Mucosa of descending colon (tissue), 3 donors: Measurements from ENCODE around the gene PGPEP1. TPM values are rescaled to one million over a fixed set of nuclear protein-coding genes. Genes with fewer than 3 reads are reported as not detected.
"Not testable (repeated sequence)": the region's sequence is repeated elsewhere in the genome, so short reads cannot be mapped to it uniquely, and the experiment has no call there.

Source experiments
- ATAC-seq: fragments of 200-7000 bp; cut with Tn5 transposase; one replicate; pipeline ENCODE4 v1.9.1; 2020; ENCODE audit warnings: mild to moderate bottlenecking, moderate library complexity
- DNase-seq, 3 donors: peaks; one replicate each; pipeline ENCODE4 v3.0.0-alpha.2; 2020
- H3K36me3 ChIP-seq: fragments of 200-600 bp; one replicate; pipeline ENCODE4 v1.8.0; 2021; ENCODE audit warnings: low read depth, mild to moderate bottlenecking
- H3K4me1 ChIP-seq: fragments of 200-600 bp; one replicate; pipeline ENCODE4 v1.8.0; 2021; ENCODE audit warnings: low read depth, mild to moderate bottlenecking
- H3K4me3 ChIP-seq: fragments of 200-600 bp; one replicate; pipeline ENCODE4 v1.8.0; 2021; ENCODE audit warnings: mild to moderate bottlenecking
- H3K9me3 ChIP-seq: fragments of 200-600 bp; one replicate; pipeline ENCODE4 v1.8.0; 2021; ENCODE audit warnings: mild to moderate bottlenecking
- intact Hi-C, 2 donors: fragments of 100-400 bp; cut with DNase I in 1 of 2; cut with micrococcal nuclease in 1 of 2; formaldehyde crosslinking; loops; one replicate each; pipeline versions ENCODE4 v1.11.0 to v1.11.1; 2022; cut with DNase I, micrococcal nuclease
- total RNA-seq, 3 donors: library from RNA; stranded (reverse); fragmentation: NEBNext Ultra II Directional in 2 of 3; extraction: Animal tissue kit (Norgen Biotek cat#: 25700) in 2 of 3; gene quantifications; one replicate each; pipeline versions ENCODE4 v1.2.1 to v1.2.4, GENCODE V29; 2021 to 2023
- TF ChIP-seq, protein P1 (sequence below): fragments of 200-600 bp; IDR thresholded peaks from one replicate; pipeline ENCODE4 v1.8.0; 2022; ENCODE audit warnings: antibody characterized with exemption, mild to moderate bottlenecking
- donor health status: DM: no; HTN: no; CAD: no; lungs with moderate emphysema.
- donor health status: DM: no; HTN: no; CAD: no.
- donor health status: DM: no; HTN: yes; CAD: no.

Gene PGPEP1
- total RNA-seq, 3 donors from 2014 or later, result 77.1 to 97.4 (median 91.5) TPM

DNA sequence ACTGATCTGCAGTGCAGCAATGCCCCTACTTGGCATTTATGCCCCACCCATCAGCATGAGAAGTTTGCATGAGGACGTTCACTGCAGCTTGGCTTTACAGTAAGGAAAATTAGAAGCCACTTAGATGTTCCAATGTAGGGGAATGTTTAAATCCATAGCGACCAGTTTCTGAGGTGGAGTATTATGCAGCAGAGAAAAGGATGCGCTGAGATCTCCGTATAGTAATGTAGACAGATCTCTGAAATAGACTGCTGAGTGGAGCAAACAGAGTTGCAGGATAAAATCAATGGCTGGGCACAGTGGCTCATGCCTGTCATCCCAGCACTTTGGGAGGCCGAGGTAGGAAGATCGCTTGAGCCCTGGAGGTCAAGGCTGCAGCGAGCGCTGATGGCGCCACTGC is 10.1 kb downstream of the PGPEP1 start:
- TF ChIP-seq, protein P1, sequence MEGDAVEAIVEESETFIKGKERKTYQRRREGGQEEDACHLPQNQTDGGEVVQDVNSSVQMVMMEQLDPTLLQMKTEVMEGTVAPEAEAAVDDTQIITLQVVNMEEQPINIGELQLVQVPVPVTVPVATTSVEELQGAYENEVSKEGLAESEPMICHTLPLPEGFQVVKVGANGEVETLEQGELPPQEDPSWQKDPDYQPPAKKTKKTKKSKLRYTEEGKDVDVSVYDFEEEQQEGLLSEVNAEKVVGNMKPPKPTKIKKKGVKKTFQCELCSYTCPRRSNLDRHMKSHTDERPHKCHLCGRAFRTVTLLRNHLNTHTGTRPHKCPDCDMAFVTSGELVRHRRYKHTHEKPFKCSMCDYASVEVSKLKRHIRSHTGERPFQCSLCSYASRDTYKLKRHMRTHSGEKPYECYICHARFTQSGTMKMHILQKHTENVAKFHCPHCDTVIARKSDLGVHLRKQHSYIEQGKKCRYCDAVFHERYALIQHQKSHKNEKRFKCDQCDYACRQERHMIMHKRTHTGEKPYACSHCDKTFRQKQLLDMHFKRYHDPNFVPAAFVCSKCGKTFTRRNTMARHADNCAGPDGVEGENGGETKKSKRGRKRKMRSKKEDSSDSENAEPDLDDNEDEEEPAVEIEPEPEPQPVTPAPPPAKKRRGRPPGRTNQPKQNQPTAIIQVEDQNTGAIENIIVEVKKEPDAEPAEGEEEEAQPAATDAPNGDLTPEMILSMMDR, result no peak
- H3K9me3 ChIP-seq, result no peaks in the 10 kb centered on the region
- no peaks in the 10 kb centered on the region for H3K4me1 ChIP-seq
- no peak overlapping the region for H3K4me3 ChIP-seq
- DNase-seq, result no peak
- intact Hi-C loops, result no loop called here
- no peak for ATAC-seq
- no peaks in the 10 kb centered on the region for H3K36me3 ChIP-seq

DNA sequence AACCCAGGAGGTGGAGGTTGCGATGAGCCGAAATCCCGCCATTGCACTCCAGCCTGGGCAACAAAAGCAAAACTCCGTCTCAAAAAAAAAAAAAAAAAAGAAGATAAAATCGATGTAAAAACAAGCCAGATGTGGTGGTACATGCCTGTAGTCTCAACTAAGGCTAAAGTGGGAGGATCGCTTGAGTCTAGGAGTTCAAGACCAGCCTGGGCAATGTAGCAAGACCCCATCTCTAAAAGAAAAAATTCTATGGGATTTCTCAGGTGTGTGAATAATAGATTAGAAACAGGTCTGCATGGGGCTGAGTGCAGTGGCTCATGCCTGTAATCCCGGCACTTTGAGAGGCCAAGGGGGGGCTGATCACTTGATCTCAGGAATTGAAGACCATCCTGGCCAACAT is 11.1 kb downstream of the PGPEP1 start:
- no peaks in the 10 kb centered on the region for H3K4me1 ChIP-seq
- no peak for ATAC-seq
- intact Hi-C loops, result no loop called here
- DNase-seq, result no peak
- TF ChIP-seq, protein P1, result no peak
- no peaks in the 10 kb centered on the region for H3K9me3 ChIP-seq
- H3K4me3 ChIP-seq, result no peak overlapping the region
- no peaks in the 10 kb centered on the region for H3K36me3 ChIP-seq

DNA sequence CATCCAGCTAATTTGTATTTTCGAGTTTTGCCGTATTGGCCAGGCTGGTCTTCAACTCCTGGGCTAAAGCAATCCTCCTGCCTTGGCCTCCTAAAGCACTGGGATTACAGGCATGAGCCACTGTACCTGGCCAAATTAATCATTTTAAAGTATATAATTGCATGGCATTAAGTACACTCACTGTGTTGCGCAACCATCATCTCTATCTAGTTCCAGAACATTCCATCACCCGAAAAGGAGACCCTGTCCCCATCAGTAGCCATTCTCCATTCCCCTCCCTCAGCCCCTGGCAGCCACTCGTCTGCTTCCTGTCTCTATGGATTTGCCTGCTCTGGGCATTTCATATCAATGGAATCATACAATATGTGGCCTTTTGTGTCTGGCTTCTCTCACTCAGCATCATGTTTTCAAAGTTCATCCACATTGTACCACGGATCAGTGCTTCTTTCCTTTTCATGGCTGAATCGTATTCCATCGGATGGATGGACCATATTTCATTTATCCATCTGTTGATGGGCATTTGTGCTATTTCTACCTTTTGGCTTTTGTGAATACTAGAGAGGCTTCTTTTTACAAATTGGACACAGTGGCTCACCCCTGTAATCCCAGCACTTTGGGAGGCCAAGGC is 13.1 kb downstream of the PGPEP1 start:
- H3K9me3 ChIP-seq, result no peaks in the 10 kb centered on the region
- H3K36me3 ChIP-seq, result no peaks in the 10 kb centered on the region
- TF ChIP-seq, protein P1, result no peak
- H3K4me3 ChIP-seq, result no peak overlapping the region
- H3K4me1 ChIP-seq, result no peaks in the 10 kb centered on the region
- ATAC-seq, result no peak
- intact Hi-C loops, result no loop called here
- no peak for DNase-seq

DNA sequence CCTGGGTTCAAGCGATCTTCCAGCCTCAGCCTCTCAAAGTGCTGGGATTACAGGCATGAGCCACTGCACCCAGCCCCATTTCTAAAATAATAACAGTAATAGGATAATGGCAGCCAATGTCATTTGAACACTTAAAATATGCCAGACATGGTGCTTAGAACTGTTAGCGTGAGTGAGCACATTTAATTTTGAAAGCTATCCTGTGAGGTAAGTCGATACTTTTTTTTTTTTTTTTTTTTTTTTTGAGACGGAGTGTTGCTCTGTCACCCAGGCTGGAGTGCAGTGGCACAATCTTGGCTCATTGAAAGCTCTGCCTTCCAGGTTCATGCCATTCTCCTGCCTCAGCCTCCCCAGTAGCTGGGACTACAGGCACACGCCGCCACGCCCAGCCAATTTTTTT is 14.3 kb downstream of the PGPEP1 start:
- DNase-seq, intact Hi-C loops, ATAC-seq, H3K4me1 ChIP-seq, H3K36me3 ChIP-seq, H3K4me3 ChIP-seq, H3K9me3 ChIP-seq: not testable (repeated sequence)

DNA sequence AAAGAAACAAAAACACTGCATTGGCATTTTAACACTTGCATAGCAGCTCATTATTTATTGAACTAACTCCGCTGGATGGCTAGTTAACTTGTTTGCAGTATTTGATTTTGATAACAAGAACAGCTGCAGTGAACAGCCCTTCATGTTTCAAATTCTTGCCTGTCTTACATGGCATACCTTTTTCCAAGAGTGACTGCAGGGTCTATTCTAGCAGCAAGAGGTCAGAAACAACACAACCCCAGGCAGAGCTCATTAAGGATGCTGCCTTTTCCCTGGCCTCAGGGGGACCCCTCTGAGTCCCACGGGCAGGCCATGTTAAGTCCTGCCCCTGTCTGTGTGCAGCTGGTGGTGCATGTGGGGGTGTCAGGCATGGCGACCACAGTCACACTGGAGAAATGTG is 16.6 kb downstream of the PGPEP1 start:
- TF ChIP-seq, protein P1, result no peak
- intact Hi-C loops, result no loop called here
- ATAC-seq, result peak; percentile 8

DNA sequence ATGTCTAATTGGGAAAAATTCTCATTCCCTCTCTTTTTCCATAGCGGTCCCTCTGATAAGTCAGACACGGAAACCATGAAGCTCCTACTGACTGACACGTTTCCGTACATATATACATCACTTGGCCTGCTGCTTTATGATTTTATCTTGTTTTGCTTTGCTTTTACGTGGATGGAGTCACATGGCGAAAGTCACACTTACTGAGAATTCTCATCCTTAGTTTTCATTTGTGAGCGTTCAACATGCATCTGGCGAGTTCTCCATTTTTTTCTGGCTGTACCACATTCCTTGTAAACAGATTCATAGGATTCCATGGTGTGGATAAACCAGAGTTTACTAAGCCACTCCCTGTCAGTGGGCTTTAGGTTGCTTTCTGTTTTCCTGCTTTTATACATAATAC is 21.2 kb downstream of the PGPEP1 start:
- TF ChIP-seq, protein P1, result no peak
- no peak overlapping the region for H3K4me3 ChIP-seq
- intact Hi-C loops, result no loop called here
- no peak for DNase-seq
- ATAC-seq, result no peak
- no peaks in the 10 kb centered on the region for H3K9me3 ChIP-seq
- no peaks in the 10 kb centered on the region for H3K36me3 ChIP-seq
- H3K4me1 ChIP-seq, result peaks cover 16% of the 10 kb centered on the region

More for the DNA sequence above, 16.6 kb downstream of the PGPEP1 start:
- no peak overlapping the region for H3K4me3 ChIP-seq
- no peaks in the 10 kb centered on the region for H3K36me3 ChIP-seq
- H3K4me1 ChIP-seq, result no peaks in the 10 kb centered on the region
- DNase-seq, result no peak
- H3K9me3 ChIP-seq, result no peaks in the 10 kb centered on the region
